ENCODE measurements around the gene E4F1. TPM values are rescaled to one million over a fixed set of nuclear protein-coding genes. Genes with fewer than 3 reads are reported as not detected.

Gene E4F1
- total RNA-seq, 1 experiment from 2014 or later, result 49.0 TPM

- Histone ChIP-seq H3K9ac (ENCODE audit: low read length) (no peak overlapping the region), H3K27ac (ENCODE audit: low read length) (no peak overlapping the region), H3K9me3 (ENCODE audit: low read length) (no peaks in the 10 kb centered on the region), H3K4me1 (ENCODE audit: insufficient read depth, low read length) (peaks cover 12% of the 10 kb centered on the region; the same call in 1 of the 2 replicates), H3K79me2 (ENCODE audit: low read length) (no peaks in the 10 kb centered on the region), H3K4me2 (ENCODE audit: low read length) (no peak overlapping the region), H4K20me1 (ENCODE audit: low read length) (no peaks in the 10 kb centered on the region), H3K27me3 (ENCODE audit: low read length) (no peaks in the 10 kb centered on the region), H3K9me2 (replicated peaks; ENCODE audit: low read length) (no peaks in the 10 kb centered on the region), H3F3A (ENCODE audit: low read length, unreplicated experiment) (no peaks in the 10 kb centered on the region), H3K36me3 (ENCODE audit: low read depth, low read length) (no peaks in the 10 kb centered on the region), H2AFZ (ENCODE audit: low read length) (no peak overlapping the region), H3K4me3 (ENCODE audit: low read length) (no peak overlapping the region)
- intact Hi-C loops (cut with micrococcal nuclease), result no loop called here
- ChIA-PET CTCF (no interaction called here), POLR2A (ENCODE audit: unreplicated experiment) (no interaction called here)
- BruUV-seq (replicated peaks), result no TSS peak
- TF ChIP-seq EZH2phosphoT487 (IDR thresholded peaks at IDR 0.05; ENCODE audit: borderline replicate concordance, low read length), result no peak
- no peak for TF ChIP-seq EZH2 (IDR thresholded peaks at IDR 0.05; ENCODE audit: low read length, unreplicated experiment)
- TF ChIP-seq CTCF (conservative IDR thresholded peaks at IDR 0.05; ENCODE audit: low read depth, low read length), result no peak
- ATAC-seq (no peak), DNase-seq (no peak)
These were observed 32.5 kb upstream of the E4F1 start for GRCh38 chr16:2190659-2191445.

GRCh38 chr16:2191446-2191706 is 32.0 kb upstream of the E4F1 start:
- Histone ChIP-seq H3K4me2 (ENCODE audit: low read length) (no peak overlapping the region), H3K9ac (ENCODE audit: low read length) (no peak overlapping the region), H3K27ac (ENCODE audit: low read length) (no peak overlapping the region), H3K9me3 (ENCODE audit: low read length) (no peaks in the 10 kb centered on the region), H3K79me2 (ENCODE audit: low read length) (no peaks in the 10 kb centered on the region), H2AFZ (ENCODE audit: low read length) (no peak overlapping the region), H3F3A (ENCODE audit: low read length, unreplicated experiment) (no peaks in the 10 kb centered on the region), H3K36me3 (ENCODE audit: low read depth, low read length) (no peaks in the 10 kb centered on the region), H3K4me3 (ENCODE audit: low read length) (no peak overlapping the region), H3K27me3 (ENCODE audit: low read length) (no peaks in the 10 kb centered on the region), H3K9me2 (replicated peaks; ENCODE audit: low read length) (no peaks in the 10 kb centered on the region), H4K20me1 (ENCODE audit: low read length) (no peaks in the 10 kb centered on the region), H3K4me1 (ENCODE audit: insufficient read depth, low read length) (peaks cover 12% of the 10 kb centered on the region; the same call in 1 of the 2 replicates)
- no peak for DNase-seq
- ATAC-seq, result no peak
- TF ChIP-seq EZH2phosphoT487 (IDR thresholded peaks at IDR 0.05; ENCODE audit: borderline replicate concordance, low read length), result no peak
- TF ChIP-seq EZH2 (IDR thresholded peaks at IDR 0.05; ENCODE audit: low read length, unreplicated experiment), result no peak
- no peak for TF ChIP-seq CTCF (conservative IDR thresholded peaks at IDR 0.05; ENCODE audit: low read depth, low read length)
- intact Hi-C loops (cut with micrococcal nuclease), result no loop called here
- CTCF ChIA-PET, result no interaction called here
- POLR2A ChIA-PET (ENCODE audit: unreplicated experiment), result no interaction called here
- no TSS peak for BruUV-seq (replicated peaks)

GRCh38 chr16:2194166-2194834 is 29.1 kb upstream of the E4F1 start:
- H3K9ac ChIP-seq (ENCODE audit: low read length), result no peak overlapping the region
- no TSS peak for BruUV-seq (replicated peaks)
- H3K4me1 ChIP-seq (ENCODE audit: insufficient read depth, low read length), result peaks cover 12% of the 10 kb centered on the region; the same call in 1 of the 2 replicates
- ChIA-PET POLR2A (ENCODE audit: unreplicated experiment) (interaction anchor here (0.5 kb wide), 1 partner anchor 57 kb away, joined by 8 read pairs; the partner anchor contains the start of gene ECI1), CTCF (interaction anchor here (0.5 to 1.4 kb wide), 5 partner anchors 32 to 72 kb away, joined by 3 to 18 read pairs (median 3); partner anchors contain the start of gene ECI1)
- no peaks in the 10 kb centered on the region for H4K20me1 ChIP-seq (ENCODE audit: low read length)
- H3K4me3 ChIP-seq (ENCODE audit: low read length), result no peak overlapping the region
- no peak overlapping the region for H2AFZ ChIP-seq (ENCODE audit: low read length)
- DNase-seq (peak; percentile 56), ATAC-seq (peak; percentile 11; the same call in 1 of the 2 replicates)
- TF ChIP-seq EZH2phosphoT487 (IDR thresholded peaks at IDR 0.05; ENCODE audit: borderline replicate concordance, low read length) (no peak), EZH2 (IDR thresholded peaks at IDR 0.05; ENCODE audit: low read length, unreplicated experiment) (no peak), CTCF (conservative IDR thresholded peaks at IDR 0.05; ENCODE audit: low read depth, low read length) (no peak)
- H3K27me3 ChIP-seq (ENCODE audit: low read length), result no peaks in the 10 kb centered on the region
- H3K79me2 ChIP-seq (ENCODE audit: low read length), result no peaks in the 10 kb centered on the region
- no peaks in the 10 kb centered on the region for H3K9me2 ChIP-seq (replicated peaks; ENCODE audit: low read length)
- no peaks in the 10 kb centered on the region for H3K9me3 ChIP-seq (ENCODE audit: low read length)
- H3F3A ChIP-seq (ENCODE audit: low read length, unreplicated experiment), result no peaks in the 10 kb centered on the region
- H3K27ac ChIP-seq (ENCODE audit: low read length), result no peak overlapping the region
- no peak overlapping the region; the same call in 1 of the 2 replicates for H3K4me2 ChIP-seq (ENCODE audit: low read length)
- no peaks in the 10 kb centered on the region for H3K36me3 ChIP-seq (ENCODE audit: low read depth, low read length)
- intact Hi-C loops (cut with micrococcal nuclease), result no loop called here
